GM19099 (cell line): Measurements from ENCODE around the gene BCL7C.

Experiments
- POLR2A ChIP-seq: IDR thresholded peaks from 3 replicates; pipeline ENCODE4 v1.6.1; 2011; ENCODE audit warnings: low read depth; ENCODE audit not compliant: insufficient read length; ENCODE audit errors: extremely low read depth

The BCL7C gene

GRCh38 chr16:30924913-30925631 lies 31.2 kb upstream of the BCL7C start:
- TF ChIP-seq POLR2A = no peak

- TF ChIP-seq POLR2A = no peak
Observed at GRCh38 chr16:30924076-30924912, 30.4 kb upstream of the BCL7C start.

DNA sequence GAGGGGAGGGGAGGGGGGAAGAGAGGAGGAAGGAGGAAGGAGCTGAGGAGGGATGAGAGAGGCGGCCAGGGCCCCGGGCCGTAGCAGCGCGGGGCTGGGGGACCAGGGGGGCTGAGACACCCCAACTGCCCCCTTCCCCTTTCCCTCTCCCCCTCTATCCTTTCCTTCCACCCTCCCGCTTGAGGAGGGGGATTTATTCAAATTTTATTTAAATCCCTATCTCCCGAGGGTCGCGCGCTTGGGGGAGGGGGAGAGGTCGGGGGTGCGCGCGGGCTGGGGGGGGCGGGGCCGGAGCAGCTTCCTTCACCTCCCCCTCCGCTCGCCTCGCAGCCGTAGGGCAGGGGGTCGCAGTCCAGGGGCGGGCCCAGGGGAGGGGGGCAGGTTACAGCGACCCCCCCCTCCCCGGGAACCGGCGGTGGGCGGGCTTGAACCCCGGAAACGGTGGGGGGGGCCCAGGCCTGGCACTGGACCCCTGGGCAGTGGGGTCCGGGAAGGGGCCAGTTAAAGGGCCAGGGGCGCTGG lies 29.7 kb upstream of the BCL7C start, which contains the start of gene FBXL19:
FBXL19 (plus strand) TSS at position 19 of the 522 bp plus-strand sequence. CDS start 2,183 bp downstream, outside the sequence.
- no peak for TF ChIP-seq POLR2A

GRCh38 chr16:30922960-30923535 lies 29.2 kb upstream of the BCL7C start:
- TF ChIP-seq POLR2A = no peak

DNA sequence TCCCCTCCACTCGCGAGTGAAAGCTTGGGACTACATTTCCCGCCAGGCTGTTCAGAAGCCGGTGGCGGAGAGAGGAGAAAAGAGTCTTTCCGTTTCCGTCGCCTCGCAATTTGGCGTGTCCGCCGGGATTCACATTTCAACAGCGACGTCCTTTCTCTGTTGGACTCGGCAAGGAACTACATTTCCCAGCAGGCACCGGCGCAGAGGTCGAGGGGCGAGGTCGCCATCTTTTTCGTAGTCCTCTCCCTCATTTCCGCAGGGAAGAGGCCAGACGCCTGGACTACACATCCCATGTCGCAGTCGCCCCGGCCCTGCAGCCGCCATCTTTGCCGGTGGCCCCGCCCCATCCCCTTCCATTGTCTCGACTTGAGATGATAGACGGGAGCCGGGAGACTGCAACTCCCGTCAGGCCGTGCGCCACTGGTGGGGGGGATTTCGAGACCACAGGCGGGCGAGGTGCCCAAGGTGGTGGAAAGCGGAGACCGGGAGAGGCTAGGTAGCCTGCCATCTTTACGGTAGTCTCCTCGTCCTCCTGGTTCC lies 28.6 kb upstream of the BCL7C start:
- no peak for TF ChIP-seq POLR2A

- TF ChIP-seq POLR2A = no peak
Observed at GRCh38 chr16:30921748-30922419, 28.0 kb upstream of the BCL7C start.

- no peak for TF ChIP-seq POLR2A
Observed at GRCh38 chr16:30921459-30921747, 27.5 kb upstream of the BCL7C start.

GRCh38 chr16:30920891-30921290 lies 27.0 kb upstream of the BCL7C start:
- TF ChIP-seq POLR2A = no peak

DNA sequence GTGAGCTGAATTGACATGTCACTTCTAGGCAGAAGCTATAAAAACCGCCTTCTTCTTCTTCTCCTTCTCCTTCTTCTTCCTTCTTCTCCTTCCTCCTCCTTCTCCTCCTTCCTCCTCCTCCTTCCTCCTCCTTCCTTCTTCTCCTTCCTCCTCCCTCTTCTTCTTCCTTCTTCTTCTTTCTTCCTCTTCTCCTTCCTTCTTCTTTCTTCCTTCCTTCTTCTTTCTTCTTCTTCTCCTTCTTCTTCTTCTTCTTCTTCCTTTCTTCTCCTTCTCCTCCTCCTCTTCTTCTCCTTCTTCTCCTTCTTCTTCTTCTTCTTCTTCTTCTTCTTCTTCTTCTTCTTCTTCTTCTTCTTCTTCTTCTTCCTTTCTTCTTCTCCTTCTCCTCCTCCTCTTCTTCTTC lies 24.7 kb upstream of the BCL7C start:
- TF ChIP-seq POLR2A = no peak

DNA sequence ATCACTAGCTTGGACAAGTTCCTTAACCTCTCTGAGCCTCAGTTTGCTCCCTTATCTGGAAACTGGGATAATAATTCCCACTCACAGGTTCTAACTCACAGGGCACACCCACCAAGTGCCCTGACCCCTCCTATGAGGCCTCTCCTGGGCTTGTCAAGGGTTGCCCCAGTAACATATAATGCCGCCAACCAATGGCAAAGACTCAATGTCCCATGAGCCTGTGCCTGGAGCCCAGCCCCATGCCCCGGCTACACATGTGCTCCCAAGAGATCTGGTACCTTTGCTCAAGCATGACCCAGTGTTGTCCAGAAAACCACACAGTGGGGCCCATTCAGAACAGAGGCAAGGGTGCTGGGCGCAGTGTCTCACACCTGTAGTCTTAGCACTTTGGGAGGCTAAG lies 21.0 kb upstream of the BCL7C start:
- TF ChIP-seq POLR2A = no peak

GRCh38 chr16:30912794-30913412 lies 19.0 kb upstream of the BCL7C start:
- TF ChIP-seq POLR2A = no peak

GRCh38 chr16:30910427-30911029 lies 16.7 kb upstream of the BCL7C start:
- no peak for TF ChIP-seq POLR2A

DNA sequence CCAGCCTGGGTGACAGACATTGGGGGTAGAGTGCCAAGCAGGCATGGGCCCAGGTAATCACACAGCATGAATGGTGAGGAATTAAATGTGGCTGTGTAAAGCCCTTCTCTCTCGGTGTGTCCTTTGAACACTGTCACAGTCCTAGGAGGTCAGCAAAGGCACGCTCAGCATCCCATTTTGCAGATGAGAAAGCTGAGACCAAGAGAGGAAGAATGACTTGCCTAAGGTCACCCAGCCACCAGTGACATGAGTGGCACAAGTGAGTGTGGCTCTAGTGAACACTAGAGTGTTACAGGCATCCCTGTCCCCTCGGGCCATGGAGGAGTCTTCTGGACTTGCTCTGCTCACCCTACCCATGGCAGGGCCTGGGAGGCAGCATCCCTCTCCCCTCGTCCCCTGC lies 13.2 kb upstream of the BCL7C start:
- TF ChIP-seq POLR2A = no peak
